Heart left ventricle (tissue), 13 donors: ENCODE data around the gene BNIP5.

ENCODE experiments used
- CTCF ChIP-seq, 12 donors: fragments of 200-600 bp; sonication (generic) in 4 of 12; IDR thresholded peaks; one replicate each; pipeline versions ENCODE4 v1.5.0 to v1.8.0; 2018 to 2022; ENCODE audit warnings: antibody characterized with exemption in 12 of 12, mild to moderate bottlenecking in 5 of 12
- POLR2A ChIP-seq, 2 donors: fragments of 450-650 bp; IDR thresholded peaks; one replicate each; pipeline ENCODE4 v1.6.1; 2017; ENCODE audit warnings: antibody characterized with exemption in 2 of 2, mild to moderate bottlenecking in 2 of 2, moderate library complexity in 2 of 2
- donor health status: ischemic (EF 13 %, LVEDD 7.1; RV severe dilation, severe dysfunction).
- donor health status: DM: no; HTN: yes; CAD: no.
- donor health status: DM: no; HTN: no; CAD: no.
- donor health status: ischemic (EF 25% LVEDD 6.9; RV normal size, moderate dysfunction).
- donor health status: ischemic (EF 25% LVEDD 5.7; RV mildly dilated, moderate dysfunction).
- donor health status: ischemic (EF 35%, LVEDD 5.7; RV mildly dilated, moderate dysfunction).
- donor health status: nonischemic (EF 11% LVEDD 7.7; RV severe dilation, severe dysfunction).
- donor health status: DM: yes; HTN: yes; CAD: no.
- donor health status: PGD.
- donor health status: ischemic (EF 29% LVEDD 5.4; RV normal size, mild dysfunction).
- donor health status: nonischemic (EF 23%, LVEDD 6.1; RV moderate dilation, normal function).

- TF ChIP-seq CTCF (IDR thresholded peaks at IDR 0.05) (no peak), POLR2A (IDR thresholded peaks at IDR 0.05) (no peak)
Measured at GRCh38 chr6:36284359-36284758, 52.3 kb downstream of the BNIP5 start.
